GM23338 (cell line): ENCODE measurements around the gene PID1. TPM values are rescaled to one million over a fixed set of nuclear protein-coding genes. Genes with fewer than 3 reads are reported as not detected.

Experiments used
- ATAC-seq: fragments of 200-7000 bp; cut with Tn5 transposase; 3 replicates; pipeline ENCODE4 v1.9.1; 2020
- DNase-seq: peaks from one replicate; pipeline ENCODE4 v3.0.0-alpha.2; 2015; ENCODE audit warnings: low spot score
- H2AFZ ChIP-seq: fragments of 200-600 bp; sonication (generic); 2 replicates; pipeline ENCODE4 v1.8.0; 2016; ENCODE audit warnings: antibody characterized with exemption, mild to moderate bottlenecking, moderate library complexity
- H3F3A ChIP-seq: fragments of 200-600 bp; sonication (generic); replicated peaks from 2 replicates; pipeline ENCODE4 v1.8.0; 2017; ENCODE audit warnings: antibody characterized with exemption, mixed run types, low read depth
- H3K27ac ChIP-seq: fragments of 200-600 bp; sonication (generic); 2 replicates; pipeline ENCODE4 v1.6.1; 2016; ENCODE audit warnings: low read depth
- H3K27me3 ChIP-seq: fragments of 200-600 bp; sonication (generic); 2 replicates; pipeline ENCODE4 v1.8.0; 2016; ENCODE audit warnings: mild to moderate bottlenecking, mixed run types, moderate library complexity; ENCODE audit not compliant: insufficient read depth
- H3K36me3 ChIP-seq: fragments of 200-600 bp; sonication (generic); 2 replicates; pipeline ENCODE4 v1.8.0; 2016; ENCODE audit warnings: mild to moderate bottlenecking; ENCODE audit not compliant: insufficient read depth
- H3K4me1 ChIP-seq: fragments of 200-600 bp; sonication (generic); 2 replicates; pipeline ENCODE4 v1.8.0; 2016; ENCODE audit warnings: mild to moderate bottlenecking, moderate library complexity; ENCODE audit not compliant: insufficient read depth
- H3K4me2 ChIP-seq: fragments of 200-600 bp; sonication (generic); 2 replicates; pipeline ENCODE4 v1.7.1; 2017; ENCODE audit warnings: mixed run types
- H3K4me3 ChIP-seq: fragments of 200-600 bp; sonication (generic); 2 replicates; pipeline ENCODE4 v1.6.1; 2016; ENCODE audit warnings: mixed run types
- H3K79me2 ChIP-seq: fragments of 200-600 bp; sonication (generic); replicated peaks from 2 replicates; pipeline ENCODE4 v1.8.0; 2017; ENCODE audit warnings: mild to moderate bottlenecking; ENCODE audit not compliant: insufficient read depth
- H3K9me2 ChIP-seq: fragments of 200-600 bp; sonication (generic); 2 replicates; pipeline ENCODE4 v1.8.0; 2017; ENCODE audit not compliant: insufficient read depth
- H4K20me1 ChIP-seq: fragments of 200-600 bp; sonication (generic); replicated peaks from 2 replicates; pipeline ENCODE4 v1.8.0; 2017; ENCODE audit warnings: mild to moderate bottlenecking; ENCODE audit not compliant: insufficient read depth
- H3K27ac Mint-ChIP-seq: 2 replicates; pipeline ENCODE4 v1.8.0; 2020; ENCODE audit warnings: inconsistent platforms, mild to moderate bottlenecking, moderate library complexity, mixed read lengths
- H3K27me3 Mint-ChIP-seq: 3 replicates; pipeline ENCODE4 v1.8.0; 2022; ENCODE audit warnings: low read depth, mild to moderate bottlenecking, moderate library complexity, mixed read lengths, inconsistent platforms; ENCODE audit not compliant: insufficient read depth, poor library complexity
- H3K36me3 Mint-ChIP-seq: 3 replicates; pipeline ENCODE4 v1.8.0; 2021; ENCODE audit warnings: low read depth, mild to moderate bottlenecking, inconsistent platforms, moderate library complexity, mixed read lengths
- H3K4me1 Mint-ChIP-seq: 3 replicates; pipeline ENCODE4 v1.8.0; 2020; ENCODE audit warnings: mild to moderate bottlenecking, inconsistent platforms, mixed read lengths
- H3K4me3 Mint-ChIP-seq: 3 replicates; pipeline ENCODE4 v1.8.0; 2021; ENCODE audit warnings: moderate library complexity, mild to moderate bottlenecking, inconsistent platforms, mixed read lengths
- H3K9me3 Mint-ChIP-seq: 3 replicates; pipeline ENCODE4 v1.8.0; 2020; ENCODE audit warnings: moderate library complexity, mild to moderate bottlenecking, inconsistent platforms, mixed read lengths
- ZNF331 ChIP-seq: fragments of 250-450 bp; sonication (Bioruptor Pico); IDR thresholded peaks from 2 replicates; pipeline ENCODE4 v1.5.0; 2020; ENCODE audit warnings: low read depth, mild to moderate bottlenecking, moderate library complexity
- ZNF462 ChIP-seq: fragments of 250-450 bp; sonication (Bioruptor Pico); IDR thresholded peaks from 2 replicates; pipeline ENCODE4 v1.5.0; 2020; ENCODE audit warnings: mild to moderate bottlenecking, moderate library complexity
- polyA plus RNA-seq: library from polyadenylated mRNA; unstranded; fragments of >200 nt; fragmentation: Nextera tagmentation; extraction: Ambion mirVana; gene quantifications from 2 replicates; pipeline ENCODE4 v1.2.1, GENCODE V29; 2016
- total RNA-seq: library from RNA; depleted of rRNA; stranded (reverse); fragments of >200 nt; shearing (Covaris generic); gene quantifications from 2 replicates; pipeline ENCODE4 v1.2.3, GENCODE V29; 2014
- TF ChIP-seq, protein P1 (sequence below): IDR thresholded peaks from one replicate; pipeline ENCODE4 v1.6.1; 2018; ENCODE audit warnings: antibody characterized with exemption; ENCODE audit not compliant: unreplicated experiment

The PID1 gene
- total and polyA plus RNA-seq, 2 experiments from 2014 or later = 1.7 to 2.4 TPM

DNA sequence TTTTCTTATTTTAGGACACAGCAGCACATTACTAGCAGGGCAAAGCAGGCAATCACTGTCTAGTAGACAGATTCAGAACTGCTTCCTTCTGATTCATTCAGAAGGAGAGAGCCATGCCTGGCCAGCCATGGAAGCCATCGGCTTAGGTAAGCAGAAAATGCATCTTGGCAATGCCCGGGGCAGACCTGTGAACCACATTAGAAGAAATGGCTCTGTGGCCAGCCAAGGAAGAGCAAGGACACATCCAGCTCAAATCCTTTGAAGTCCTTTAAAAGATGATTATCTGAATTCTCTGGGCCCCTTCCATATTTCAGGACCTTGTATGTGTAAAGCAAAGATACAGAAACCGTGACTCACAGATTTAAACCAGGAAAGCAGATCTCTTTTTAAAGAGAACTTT is 227.4 kb downstream of the PID1 start:
- TF ChIP-seq ZNF331 (no peak), ZNF462 (CRISPR knock-in tag) (no peak)
- TF ChIP-seq, protein P1, sequence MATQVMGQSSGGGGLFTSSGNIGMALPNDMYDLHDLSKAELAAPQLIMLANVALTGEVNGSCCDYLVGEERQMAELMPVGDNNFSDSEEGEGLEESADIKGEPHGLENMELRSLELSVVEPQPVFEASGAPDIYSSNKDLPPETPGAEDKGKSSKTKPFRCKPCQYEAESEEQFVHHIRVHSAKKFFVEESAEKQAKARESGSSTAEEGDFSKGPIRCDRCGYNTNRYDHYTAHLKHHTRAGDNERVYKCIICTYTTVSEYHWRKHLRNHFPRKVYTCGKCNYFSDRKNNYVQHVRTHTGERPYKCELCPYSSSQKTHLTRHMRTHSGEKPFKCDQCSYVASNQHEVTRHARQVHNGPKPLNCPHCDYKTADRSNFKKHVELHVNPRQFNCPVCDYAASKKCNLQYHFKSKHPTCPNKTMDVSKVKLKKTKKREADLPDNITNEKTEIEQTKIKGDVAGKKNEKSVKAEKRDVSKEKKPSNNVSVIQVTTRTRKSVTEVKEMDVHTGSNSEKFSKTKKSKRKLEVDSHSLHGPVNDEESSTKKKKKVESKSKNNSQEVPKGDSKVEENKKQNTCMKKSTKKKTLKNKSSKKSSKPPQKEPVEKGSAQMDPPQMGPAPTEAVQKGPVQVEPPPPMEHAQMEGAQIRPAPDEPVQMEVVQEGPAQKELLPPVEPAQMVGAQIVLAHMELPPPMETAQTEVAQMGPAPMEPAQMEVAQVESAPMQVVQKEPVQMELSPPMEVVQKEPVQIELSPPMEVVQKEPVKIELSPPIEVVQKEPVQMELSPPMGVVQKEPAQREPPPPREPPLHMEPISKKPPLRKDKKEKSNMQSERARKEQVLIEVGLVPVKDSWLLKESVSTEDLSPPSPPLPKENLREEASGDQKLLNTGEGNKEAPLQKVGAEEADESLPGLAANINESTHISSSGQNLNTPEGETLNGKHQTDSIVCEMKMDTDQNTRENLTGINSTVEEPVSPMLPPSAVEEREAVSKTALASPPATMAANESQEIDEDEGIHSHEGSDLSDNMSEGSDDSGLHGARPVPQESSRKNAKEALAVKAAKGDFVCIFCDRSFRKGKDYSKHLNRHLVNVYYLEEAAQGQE = no peak
- Histone ChIP-seq H3K36me3 (no peaks in the 10 kb centered on the region), H3K9me2 (no peaks in the 10 kb centered on the region), H3K27me3 (no peaks in the 10 kb centered on the region), H3K4me1 (0 out of 2 replicates have a peak, but pooled peaks cover 3% of the 10 kb centered on the region), H4K20me1 (no peaks in the 10 kb centered on the region), H3K79me2 (no peaks in the 10 kb centered on the region), H2AFZ (no peak overlapping the region), H3K4me2 (no peak overlapping the region), H3K27ac (no peak overlapping the region), H3K4me3 (no peak overlapping the region), H3F3A (no peaks in the 10 kb centered on the region)
- Mint-ChIP-seq H3K27ac (no peak overlapping the region), H3K27me3 (no peaks in the 10 kb centered on the region), H3K9me3 (no peaks in the 10 kb centered on the region), H3K4me1 (peaks cover 12% of the 10 kb centered on the region), H3K36me3 (no peaks in the 10 kb centered on the region; the same call in 2 of the 3 replicates), H3K4me3 (no peak overlapping the region)
- DNase-seq (no peak), ATAC-seq (no peak)
